MM.1S (cell line): ENCODE results near the gene BTRC.
"Not testable (repeated sequence)": the region's sequence is repeated elsewhere in the genome, so short reads cannot be mapped to it uniquely, and the experiment has no call there.

ENCODE experiments used
- EZH2phosphoT487 ChIP-seq: fragments of 300-600 bp; sonication (generic); IDR thresholded peaks from 2 replicates; pipeline ENCODE4 v1.6.1; 2018; ENCODE audit warnings: antibody characterized with exemption, low read length
- TF ChIP-seq, protein P1 (sequence below): fragments of 300-600 bp; sonication (generic); IDR thresholded peaks from 2 replicates; pipeline ENCODE4 v1.5.1; 2016; ENCODE audit warnings: antibody characterized with exemption, low read length, mixed read lengths

DNA sequence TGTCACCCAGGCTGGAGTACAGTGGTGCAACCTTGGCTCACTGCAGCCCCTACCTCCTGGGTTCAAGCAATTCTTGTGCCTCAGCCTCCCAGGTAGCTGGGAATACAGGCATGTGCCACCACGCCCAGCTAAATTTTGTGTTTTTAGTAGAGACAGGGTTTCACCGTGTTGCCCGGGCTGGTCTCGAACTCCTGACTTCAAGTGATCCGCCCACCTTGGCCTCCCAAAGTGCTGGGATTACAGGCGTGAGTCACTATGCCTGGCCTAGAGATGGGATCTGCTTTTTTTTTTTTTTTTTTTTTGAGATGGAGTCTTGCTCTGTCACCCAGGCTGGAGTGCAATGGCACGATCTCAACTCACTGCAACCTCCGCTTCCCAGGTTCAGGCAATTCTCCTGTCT, 6.1 kb downstream of the BTRC start:
- TF ChIP-seq, protein P1, sequence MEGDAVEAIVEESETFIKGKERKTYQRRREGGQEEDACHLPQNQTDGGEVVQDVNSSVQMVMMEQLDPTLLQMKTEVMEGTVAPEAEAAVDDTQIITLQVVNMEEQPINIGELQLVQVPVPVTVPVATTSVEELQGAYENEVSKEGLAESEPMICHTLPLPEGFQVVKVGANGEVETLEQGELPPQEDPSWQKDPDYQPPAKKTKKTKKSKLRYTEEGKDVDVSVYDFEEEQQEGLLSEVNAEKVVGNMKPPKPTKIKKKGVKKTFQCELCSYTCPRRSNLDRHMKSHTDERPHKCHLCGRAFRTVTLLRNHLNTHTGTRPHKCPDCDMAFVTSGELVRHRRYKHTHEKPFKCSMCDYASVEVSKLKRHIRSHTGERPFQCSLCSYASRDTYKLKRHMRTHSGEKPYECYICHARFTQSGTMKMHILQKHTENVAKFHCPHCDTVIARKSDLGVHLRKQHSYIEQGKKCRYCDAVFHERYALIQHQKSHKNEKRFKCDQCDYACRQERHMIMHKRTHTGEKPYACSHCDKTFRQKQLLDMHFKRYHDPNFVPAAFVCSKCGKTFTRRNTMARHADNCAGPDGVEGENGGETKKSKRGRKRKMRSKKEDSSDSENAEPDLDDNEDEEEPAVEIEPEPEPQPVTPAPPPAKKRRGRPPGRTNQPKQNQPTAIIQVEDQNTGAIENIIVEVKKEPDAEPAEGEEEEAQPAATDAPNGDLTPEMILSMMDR: not testable (repeated sequence)
- not testable (repeated sequence) for TF ChIP-seq EZH2phosphoT487
